Vagina (tissue), 2 donors: ENCODE measurements around the gene ZNF808. TPM values are rescaled to one million over a fixed set of nuclear protein-coding genes. Genes with fewer than 3 reads are reported as not detected.

ENCODE experiments used
- DNase-seq, 2 donors: peaks; one replicate each; pipeline ENCODE4 v3.0.0-alpha.2; 2017; ENCODE audit errors: extremely low spot score in 2 of 2
- H3K27ac ChIP-seq: fragments of 200-600 bp; sonication (generic); one replicate; pipeline ENCODE4 v1.5.1; 2019
- H3K27me3 ChIP-seq: fragments of 200-600 bp; sonication (generic); one replicate; pipeline ENCODE4 v1.5.1; 2019
- H3K36me3 ChIP-seq, 2 donors: fragments of 200-600 bp; sonication (generic); one replicate each; pipeline ENCODE4 v1.5.1; 2017 to 2019
- H3K4me1 ChIP-seq: fragments of 200-600 bp; sonication (generic); one replicate; pipeline ENCODE4 v1.5.1; 2019
- H3K4me3 ChIP-seq, 2 donors: fragments of 200-600 bp; sonication (generic); 1 replicate in 1 of 2; 2 replicates in 1 of 2; pipeline ENCODE4 v1.5.1; 2016 to 2019
- H3K9me3 ChIP-seq: fragments of 200-600 bp; sonication (generic); one replicate; pipeline ENCODE4 v1.5.1; 2019
- CTCF ChIP-seq, 3 experiments: fragments of 450-650 bp in 2 of 3; fragments of 200-600 bp in 1 of 3; sonication (generic) in 1 of 3; IDR thresholded peaks; one replicate each; pipeline ENCODE4 v1.5.1; 2017 to 2019; ENCODE audit warnings: antibody characterized with exemption in 3 of 3, mild to moderate bottlenecking in 2 of 3, moderate library complexity in 2 of 3
- POLR2A ChIP-seq, 2 donors: fragments of 450-650 bp; IDR thresholded peaks; one replicate each; pipeline ENCODE4 v1.6.1; 2017; ENCODE audit warnings: antibody characterized with exemption in 2 of 2, mild to moderate bottlenecking in 2 of 2, moderate library complexity in 2 of 2
- POLR2AphosphoS5 ChIP-seq, 2 donors: sonication (generic); formaldehyde crosslinking; IDR thresholded peaks; one replicate each; pipeline ENCODE4 v1.9.0; 2017; ENCODE audit warnings: antibody characterized with exemption in 2 of 2, mild to moderate bottlenecking in 2 of 2, low read depth in 1 of 2; ENCODE audit not compliant: insufficient read depth in 1 of 2
- intact Hi-C: fragments of 100-400 bp; cut with DNase I; formaldehyde crosslinking; loops from one replicate; pipeline ENCODE4 v1.15.1; 2023
- small RNA-seq: library from RNA; depleted of rRNA; stranded (forward); fragments of <200 nt; gene quantifications from one replicate; pipeline ENCODE3, GENCODE V24; 2016
- total RNA-seq: library from RNA; depleted of rRNA; stranded (reverse); fragments of >200 nt; gene quantifications from one replicate; pipeline ENCODE4 v1.2.3, GENCODE V29; 2016

The ZNF808 gene
- total RNA-seq, 1 donor from 2014 or later: 14.7 TPM

- H3K9me3 ChIP-seq: no peaks in the 10 kb centered on the region
- H3K27me3 ChIP-seq: no peaks in the 10 kb centered on the region
- TF ChIP-seq POLR2A (IDR thresholded peaks at IDR 0.05) (no peak), CTCF (IDR thresholded peaks at IDR 0.05) (no peak), POLR2AphosphoS5 (IDR thresholded peaks at IDR 0.05; ENCODE audit: insufficient read depth in 1 of 2, low read depth in 1 of 2) (no peak)
- H3K36me3 ChIP-seq: no peaks in the 10 kb centered on the region
- no peak overlapping the region for H3K4me3 ChIP-seq
- DNase-seq: no peak
- H3K4me1 ChIP-seq: peaks cover 15% of the 10 kb centered on the region
- intact Hi-C loops: no loop called here
- peak overlapping the region; percentile 36 for H3K27ac ChIP-seq
Measured at GRCh38 chr19:52603558-52604207, 76.2 kb downstream of the ZNF808 start.

Small RNA genes within 50 kb of the gene (small RNA-seq; reads per million reads assigned to genes)
- gene RPL39P34: not detected

Other genes starting within 250 kb of the ZNF808 start
- 9.1 TPM for gene ZNF480, start 230.5 kb upstream of the ZNF808 start, total RNA-seq
- 0.98 TPM for gene ZNF610, start 191.4 kb upstream of the ZNF808 start, total RNA-seq
- 15.2 TPM for gene ZNF880, start 157.7 kb upstream of the ZNF808 start, total RNA-seq
- 11.0 TPM for gene ZNF528, start 129.8 kb upstream of the ZNF808 start, total RNA-seq
- gene ZNF534, start 98.5 kb upstream of the ZNF808 start, total RNA-seq: not detected
- 2.5 TPM for gene ZNF578, start 74.1 kb upstream of the ZNF808 start, total RNA-seq
- gene ZNF701, start 42.6 kb downstream of the ZNF808 start, total RNA-seq: 15.7 TPM
- 78.6 TPM for gene ZNF83, start 110.7 kb downstream of the ZNF808 start, total RNA-seq
- 6.1 TPM for gene ZNF611, start 207.4 kb downstream of the ZNF808 start, total RNA-seq